ENCODE measurements around the gene FBXO41. TPM values are rescaled to one million over a fixed set of nuclear protein-coding genes. Genes with fewer than 3 reads are reported as not detected.
"Not testable (repeated sequence)": the region's sequence is repeated elsewhere in the genome, so short reads cannot be mapped to it uniquely, and the experiment has no call there.

The FBXO41 gene
- polyA plus RNA-seq, 1 of the 3 experiments (the other 2 are of a cell fraction): 3.1 TPM

DNA sequence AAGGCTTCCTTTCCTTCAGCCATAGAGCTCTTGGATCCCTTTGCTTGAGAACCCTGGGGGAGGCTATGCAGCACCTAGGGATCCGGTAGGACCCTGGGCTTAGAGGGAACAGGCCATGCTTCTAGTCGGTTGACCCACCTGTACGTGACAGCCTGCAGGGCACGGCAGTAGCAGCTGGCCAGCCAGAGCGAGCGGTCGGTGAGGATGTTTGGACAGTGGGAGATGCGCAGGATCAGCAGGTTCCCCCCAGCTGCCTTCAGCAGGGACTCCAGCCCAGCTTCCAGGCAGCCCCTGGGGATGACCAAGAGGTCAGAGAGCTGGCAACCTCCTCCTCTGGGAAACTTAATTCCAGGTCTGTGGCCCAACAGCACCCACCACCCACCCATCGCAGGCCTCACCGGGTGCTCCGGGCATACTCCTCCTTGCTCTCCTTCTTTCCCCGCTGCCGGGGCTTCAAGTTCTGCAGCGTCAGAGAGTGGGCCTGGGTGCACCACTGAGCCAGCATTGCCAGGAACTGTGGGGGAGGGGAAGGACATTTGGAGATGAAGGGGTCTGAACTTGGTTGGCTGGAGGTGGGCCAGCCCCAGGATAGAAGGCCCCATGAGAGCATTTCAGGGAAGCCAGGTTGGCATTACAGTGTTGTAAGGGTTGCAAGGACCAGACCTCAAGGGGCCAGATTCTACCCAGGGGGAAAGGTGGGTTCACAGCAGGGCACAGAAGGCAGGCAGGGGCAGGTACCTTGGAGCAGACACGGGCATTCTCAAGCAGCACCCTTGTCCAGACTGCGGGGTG is 20.5 kb downstream of the FBXO41 start:
- Histone ChIP-seq H3F3A (replicated peaks; ENCODE audit: insufficient read depth) (no peaks in the 10 kb centered on the region), H3K79me2 (ENCODE audit: insufficient read depth) (no peaks in the 10 kb centered on the region), H3K9me2 (no peaks in the 10 kb centered on the region), H3K4me1 (ENCODE audit: control insufficient read depth in 1 of 2, insufficient read depth in 2 of 2, low read depth in 1 of 2, low read length in 1 of 2) (no peaks in the 10 kb centered on the region; a peak in 1 of 4 replicates), H3K9me3 (no peaks in the 10 kb centered on the region), H3K4me3 (ENCODE audit: low read depth in 2 of 2, low read length in 1 of 2) (no peak overlapping the region), H3K9ac (no peak overlapping the region), H3K27me3 (ENCODE audit: insufficient read depth) (no peaks in the 10 kb centered on the region), H4K20me1 (ENCODE audit: insufficient read depth) (no peaks in the 10 kb centered on the region), H3K4me2 (no peak overlapping the region), H3K36me3 (replicated peaks in 1 of 2; ENCODE audit: control insufficient read depth in 1 of 2, insufficient read depth in 2 of 2, low read length in 1 of 2) (no peaks in the 10 kb centered on the region), H2AFZ (ENCODE audit: low read depth) (no peak overlapping the region), H3K27ac (ENCODE audit: low read depth in 2 of 2, low read length in 1 of 2) (no peak overlapping the region)
- ChIA-PET CTCF (interaction anchor here (0.6 to 1.2 kb wide), 2 partner anchors 10 to 327 kb away, joined by 3 to 4 read pairs; no protein-coding TSS in a partner anchor), POLR2A (no interaction called here)
- TF ChIP-seq TAF1 (IDR thresholded peaks at IDR 0.05; ENCODE audit: borderline replicate concordance, low read depth, low read length) (no peak), MAX (IDR thresholded peaks at IDR 0.05; ENCODE audit: low read depth) (no peak), SIN3A (IDR thresholded peaks at IDR 0.05; ENCODE audit: borderline replicate concordance, low read depth, low read length) (no peak), RFX5 (IDR thresholded peaks at IDR 0.05; ENCODE audit: low read length) (no peak), TCF12 (IDR thresholded peaks at IDR 0.05) (no peak), EZH2phosphoT487 (IDR thresholded peaks at IDR 0.05; ENCODE audit: borderline replicate concordance, low read depth) (no peak), MXI1 (IDR thresholded peaks at IDR 0.05; ENCODE audit: low read depth, low read length) (no peak), FOXJ3 (CRISPR knock-in tag; IDR thresholded peaks at IDR 0.05) (no peak), YY1 (IDR thresholded peaks at IDR 0.05; ENCODE audit: low read depth) (no peak), PBX3 (IDR thresholded peaks at IDR 0.05) (no peak), GABPA (IDR thresholded peaks at IDR 0.05; ENCODE audit: low read depth) (no peak), MEF2A (IDR thresholded peaks at IDR 0.05; ENCODE audit: borderline replicate concordance, low read depth) (no peak)
- TF ChIP-seq, protein P1, sequence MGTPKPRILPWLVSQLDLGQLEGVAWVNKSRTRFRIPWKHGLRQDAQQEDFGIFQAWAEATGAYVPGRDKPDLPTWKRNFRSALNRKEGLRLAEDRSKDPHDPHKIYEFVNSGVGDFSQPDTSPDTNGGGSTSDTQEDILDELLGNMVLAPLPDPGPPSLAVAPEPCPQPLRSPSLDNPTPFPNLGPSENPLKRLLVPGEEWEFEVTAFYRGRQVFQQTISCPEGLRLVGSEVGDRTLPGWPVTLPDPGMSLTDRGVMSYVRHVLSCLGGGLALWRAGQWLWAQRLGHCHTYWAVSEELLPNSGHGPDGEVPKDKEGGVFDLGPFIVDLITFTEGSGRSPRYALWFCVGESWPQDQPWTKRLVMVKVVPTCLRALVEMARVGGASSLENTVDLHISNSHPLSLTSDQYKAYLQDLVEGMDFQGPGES (IDR thresholded peaks at IDR 0.05; ENCODE audit: low read depth, low read length): no peak
- TF ChIP-seq, protein P2, sequence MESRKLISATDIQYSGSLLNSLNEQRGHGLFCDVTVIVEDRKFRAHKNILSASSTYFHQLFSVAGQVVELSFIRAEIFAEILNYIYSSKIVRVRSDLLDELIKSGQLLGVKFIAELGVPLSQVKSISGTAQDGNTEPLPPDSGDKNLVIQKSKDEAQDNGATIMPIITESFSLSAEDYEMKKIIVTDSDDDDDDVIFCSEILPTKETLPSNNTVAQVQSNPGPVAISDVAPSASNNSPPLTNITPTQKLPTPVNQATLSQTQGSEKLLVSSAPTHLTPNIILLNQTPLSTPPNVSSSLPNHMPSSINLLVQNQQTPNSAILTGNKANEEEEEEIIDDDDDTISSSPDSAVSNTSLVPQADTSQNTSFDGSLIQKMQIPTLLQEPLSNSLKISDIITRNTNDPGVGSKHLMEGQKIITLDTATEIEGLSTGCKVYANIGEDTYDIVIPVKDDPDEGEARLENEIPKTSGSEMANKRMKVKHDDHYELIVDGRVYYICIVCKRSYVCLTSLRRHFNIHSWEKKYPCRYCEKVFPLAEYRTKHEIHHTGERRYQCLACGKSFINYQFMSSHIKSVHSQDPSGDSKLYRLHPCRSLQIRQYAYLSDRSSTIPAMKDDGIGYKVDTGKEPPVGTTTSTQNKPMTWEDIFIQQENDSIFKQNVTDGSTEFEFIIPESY (IDR thresholded peaks at IDR 0.05; ENCODE audit: borderline replicate concordance, low read depth): no peak
- TF ChIP-seq, protein P3, sequence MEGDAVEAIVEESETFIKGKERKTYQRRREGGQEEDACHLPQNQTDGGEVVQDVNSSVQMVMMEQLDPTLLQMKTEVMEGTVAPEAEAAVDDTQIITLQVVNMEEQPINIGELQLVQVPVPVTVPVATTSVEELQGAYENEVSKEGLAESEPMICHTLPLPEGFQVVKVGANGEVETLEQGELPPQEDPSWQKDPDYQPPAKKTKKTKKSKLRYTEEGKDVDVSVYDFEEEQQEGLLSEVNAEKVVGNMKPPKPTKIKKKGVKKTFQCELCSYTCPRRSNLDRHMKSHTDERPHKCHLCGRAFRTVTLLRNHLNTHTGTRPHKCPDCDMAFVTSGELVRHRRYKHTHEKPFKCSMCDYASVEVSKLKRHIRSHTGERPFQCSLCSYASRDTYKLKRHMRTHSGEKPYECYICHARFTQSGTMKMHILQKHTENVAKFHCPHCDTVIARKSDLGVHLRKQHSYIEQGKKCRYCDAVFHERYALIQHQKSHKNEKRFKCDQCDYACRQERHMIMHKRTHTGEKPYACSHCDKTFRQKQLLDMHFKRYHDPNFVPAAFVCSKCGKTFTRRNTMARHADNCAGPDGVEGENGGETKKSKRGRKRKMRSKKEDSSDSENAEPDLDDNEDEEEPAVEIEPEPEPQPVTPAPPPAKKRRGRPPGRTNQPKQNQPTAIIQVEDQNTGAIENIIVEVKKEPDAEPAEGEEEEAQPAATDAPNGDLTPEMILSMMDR (IDR thresholded peaks at IDR 0.05): no peak
- DNase-seq: no peak
- 95% methylated on average over 9 of the region's 16 CpGs for WGBS (ENCODE audit: low lambda C conversion rate)

DNA sequence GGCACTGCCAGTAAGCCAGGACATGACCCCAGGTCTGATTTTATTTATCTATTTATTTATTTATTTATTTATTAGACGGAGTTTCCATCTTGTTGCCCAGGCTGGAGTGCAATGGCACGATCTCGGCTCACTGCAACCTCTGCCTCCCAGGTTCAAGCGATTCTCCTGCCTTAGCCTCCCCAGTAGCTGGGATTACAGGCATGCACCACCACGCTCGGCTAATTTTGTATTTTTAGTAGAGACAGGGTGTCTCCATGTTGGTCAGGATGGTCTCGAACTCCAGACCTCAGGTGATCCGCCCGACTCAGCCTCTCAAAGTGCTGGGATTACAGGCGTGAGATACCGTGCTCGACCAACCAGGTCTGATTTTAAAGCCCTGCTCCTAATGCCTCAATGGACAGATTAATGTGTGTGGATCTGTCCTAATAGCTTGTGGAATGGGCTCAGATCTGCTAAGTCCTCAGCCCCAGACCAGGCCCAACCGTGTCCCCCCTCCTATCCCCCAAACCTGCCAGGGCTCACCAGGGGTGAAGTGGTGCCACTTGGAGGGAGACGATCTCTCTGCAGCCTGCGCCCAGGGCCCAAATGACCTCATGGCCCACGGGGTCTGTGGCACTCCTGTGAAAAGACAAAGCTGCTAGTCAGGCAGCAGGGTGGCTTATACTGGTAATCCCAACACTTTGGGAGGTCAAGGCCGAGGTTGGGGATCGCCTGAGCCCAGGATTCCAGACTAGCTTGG is 21.4 kb downstream of the FBXO41 start:
- H3K36me3 ChIP-seq (replicated peaks in 1 of 2; ENCODE audit: control insufficient read depth in 1 of 2, insufficient read depth in 2 of 2, low read length in 1 of 2); H3K9me3 ChIP-seq; H3K9me2 ChIP-seq; H3K27me3 ChIP-seq (ENCODE audit: insufficient read depth); H3K4me3 ChIP-seq (ENCODE audit: low read depth in 2 of 2, low read length in 1 of 2); H4K20me1 ChIP-seq (ENCODE audit: insufficient read depth); DNase-seq; H2AFZ ChIP-seq (ENCODE audit: low read depth); H3K79me2 ChIP-seq (ENCODE audit: insufficient read depth); H3K4me2 ChIP-seq; H3K9ac ChIP-seq; H3K4me1 ChIP-seq (ENCODE audit: control insufficient read depth in 1 of 2, insufficient read depth in 2 of 2, low read depth in 1 of 2, low read length in 1 of 2); POLR2A ChIA-PET; H3K27ac ChIP-seq (ENCODE audit: low read depth in 2 of 2, low read length in 1 of 2); H3F3A ChIP-seq (replicated peaks; ENCODE audit: insufficient read depth): not testable (repeated sequence)
- CTCF ChIA-PET: interaction anchor here (1.2 kb wide), 1 partner anchor 11 kb away, joined by 3 read pairs; no protein-coding TSS in a partner anchor
- WGBS (ENCODE audit: low lambda C conversion rate): 92% methylated on average over 18 of the region's 18 CpGs

All from SK-N-SH (cell line).